NCI-H510A treated with DMSO at 0.1 percent for 48 hours (cell line): ENCODE data around the gene SOBP.

Experiments
- DNase-seq: peaks from one replicate; lab custom pipeline; 2025; lab: John Stamatoyannopoulos, UW

The SOBP gene

GRCh38 chr6:107587451-107587850 is 97.5 kb downstream of the SOBP start:
- no peak for DNase-seq

GRCh38 chr6:107589199-107589598 is 99.3 kb downstream of the SOBP start:
- no peak for DNase-seq

GRCh38 chr6:107589934-107590333 is 100.0 kb downstream of the SOBP start:
- DNase-seq = no peak

- no peak for DNase-seq
Measured at GRCh38 chr6:107590378-107590777, 100.5 kb downstream of the SOBP start.

GRCh38 chr6:107591346-107591745 is 101.4 kb downstream of the SOBP start:
- no peak for DNase-seq

- no peak for DNase-seq
Measured at GRCh38 chr6:107592806-107593205, 102.9 kb downstream of the SOBP start.

- no peak for DNase-seq
Measured at GRCh38 chr6:107594736-107595135, 104.8 kb downstream of the SOBP start.

- no peak for DNase-seq
Measured at GRCh38 chr6:107598091-107598490, 108.2 kb downstream of the SOBP start.

GRCh38 chr6:107599043-107599442 is 109.1 kb downstream of the SOBP start:
- no peak for DNase-seq

GRCh38 chr6:107600121-107600520 is 110.2 kb downstream of the SOBP start:
- no peak for DNase-seq

- DNase-seq = no peak
Measured at GRCh38 chr6:107600936-107601335, 111.0 kb downstream of the SOBP start.

GRCh38 chr6:107601406-107601805 is 111.5 kb downstream of the SOBP start:
- no peak for DNase-seq

GRCh38 chr6:107602321-107603005 is 112.5 kb downstream of the SOBP start:
- DNase-seq = no peak

GRCh38 chr6:107603006-107603370 is 113.1 kb downstream of the SOBP start:
- DNase-seq = no peak

- no peak for DNase-seq
Measured at GRCh38 chr6:107604549-107604948, 114.6 kb downstream of the SOBP start.

GRCh38 chr6:107606407-107606806 is 116.5 kb downstream of the SOBP start:
- no peak for DNase-seq

GRCh38 chr6:107607116-107607515 is 117.2 kb downstream of the SOBP start:
- DNase-seq = no peak

GRCh38 chr6:107611094-107611810 is 121.3 kb downstream of the SOBP start:
- DNase-seq = no peak

- DNase-seq = no peak
Measured at GRCh38 chr6:107612762-107613415, 123.0 kb downstream of the SOBP start.

GRCh38 chr6:107613651-107614379 is 123.9 kb downstream of the SOBP start:
- DNase-seq = no peak

GRCh38 chr6:107614828-107615227 is 124.9 kb downstream of the SOBP start:
- DNase-seq = no peak

- DNase-seq = no peak
Measured at GRCh38 chr6:107616775-107617174, 126.9 kb downstream of the SOBP start.
